HPDE6-E6E7 (cell line): ENCODE measurements around the gene SLC6A11.

Experiments
- DNase-seq: peaks from one replicate; pipeline ENCODE4 v3.0.0; 2011; ENCODE audit warnings: missing footprints; ENCODE audit errors: extremely low spot score

The SLC6A11 gene

GRCh38 chr3:10929978-10930665 is 114.1 kb downstream of the SLC6A11 start:
- DNase-seq: no peak

GRCh38 chr3:10930666-10931040 is 114.6 kb downstream of the SLC6A11 start:
- no peak for DNase-seq

- no peak for DNase-seq
Observed at GRCh38 chr3:10932596-10932995, 116.6 kb downstream of the SLC6A11 start.

GRCh38 chr3:10933021-10933420 is 117.0 kb downstream of the SLC6A11 start:
- no peak for DNase-seq

- DNase-seq: no peak
Observed at GRCh38 chr3:10933470-10933804, 117.4 kb downstream of the SLC6A11 start.

- DNase-seq: peak; percentile 35
Observed at GRCh38 chr3:10933805-10934481, 117.9 kb downstream of the SLC6A11 start.

GRCh38 chr3:10935028-10935427 is 119.0 kb downstream of the SLC6A11 start:
- no peak for DNase-seq

GRCh38 chr3:10935846-10936631 is 120.0 kb downstream of the SLC6A11 start:
- DNase-seq: no peak

- DNase-seq: no peak
Observed at GRCh38 chr3:10936686-10937085, 120.7 kb downstream of the SLC6A11 start.

GRCh38 chr3:10937141-10937825 is 121.3 kb downstream of the SLC6A11 start:
- no peak for DNase-seq

GRCh38 chr3:10939556-10939955 is 123.5 kb downstream of the SLC6A11 start:
- DNase-seq: no peak

- no peak for DNase-seq
Observed at GRCh38 chr3:10940106-10940505, 124.1 kb downstream of the SLC6A11 start.

GRCh38 chr3:10941972-10942371 is 125.9 kb downstream of the SLC6A11 start:
- no peak for DNase-seq

- DNase-seq: no peak
Observed at GRCh38 chr3:10942690-10943205, 126.7 kb downstream of the SLC6A11 start.

GRCh38 chr3:10944866-10945265 is 128.8 kb downstream of the SLC6A11 start:
- no peak for DNase-seq

- no peak for DNase-seq
Observed at GRCh38 chr3:10945683-10946287, 129.8 kb downstream of the SLC6A11 start.

- no peak for DNase-seq
Observed at GRCh38 chr3:10946526-10946925, 130.5 kb downstream of the SLC6A11 start.

- no peak for DNase-seq
Observed at GRCh38 chr3:10948326-10948725, 132.3 kb downstream of the SLC6A11 start.

- no peak for DNase-seq
Observed at GRCh38 chr3:10949197-10949596, 133.2 kb downstream of the SLC6A11 start.

GRCh38 chr3:10950476-10951294 is 134.7 kb downstream of the SLC6A11 start:
- DNase-seq: no peak
